ENCODE data around the gene ARMC5. TPM values are rescaled to one million over a fixed set of nuclear protein-coding genes. Genes with fewer than 3 reads are reported as not detected.
A peak's percentile ranks its signal among the peaks of the same experiment; 100 is the strongest.

Gene ARMC5
- total RNA-seq, 4 donors from 2014 or later, result 13.9 to 24.3 (median 19.4) TPM

GRCh38 chr16:31451681-31452351, 7.5 kb upstream of the ARMC5 start:
- H3K4me3 ChIP-seq, result no peak overlapping the region
- ATAC-seq, result peak; percentile 12 to 33
- intact Hi-C loops (cut with DNase I; ENCODE audit: low total_unique reads), result loop anchor here (2.0 kb wide), 1 partner anchor 271 kb away; the partner anchor contains the start of gene FUS
- H3K4me1 ChIP-seq, result peaks cover 52 to 53% of the 10 kb centered on the region in 2 donors
- H3K27me3 ChIP-seq, result no peaks in the 10 kb centered on the region
- in situ Hi-C loops (cut with MboI; ENCODE audit: low sequenced_read_pairs in 4 of 4), result loop anchor here in 1 of 4 donors (10.0 kb wide), 1 partner anchor 53 kb away; the partner anchor contains the start of gene RUSF1
- TF ChIP-seq POLR2A (IDR thresholded peaks at IDR 0.05) (no peak), CTCF (IDR thresholded peaks at IDR 0.05 in 4 of 5, conservative IDR thresholded peaks at IDR 0.05 in 1 of 5) (peak; percentile 47 to 71 (median 65))
- H3K27ac ChIP-seq, result peak overlapping the region; percentile 90 to 99 (median 94)
- no peaks in the 10 kb centered on the region for H3K9me3 ChIP-seq
- DNase-seq, result peak in 1 of 2 donors; percentile 84
- no peaks in the 10 kb centered on the region for H3K36me3 ChIP-seq

- ATAC-seq, result peak in 1 of 2 donors; percentile 18
- in situ Hi-C loops (cut with MboI; ENCODE audit: low sequenced_read_pairs in 4 of 4), result loop anchor here in 1 of 4 donors (10.0 kb wide), 1 partner anchor 52 kb away; the partner anchor contains the start of gene RUSF1
Observed at GRCh38 chr16:31452631-31453106, 6.6 kb upstream of the ARMC5 start.

GRCh38 chr16:31453255-31454204, 5.8 kb upstream of the ARMC5 start:
- TF ChIP-seq POLR2A (IDR thresholded peaks at IDR 0.05) (peak in 1 of 2 donors; percentile 39), CTCF (IDR thresholded peaks at IDR 0.05 in 4 of 5, conservative IDR thresholded peaks at IDR 0.05 in 1 of 5) (no peak)
- ATAC-seq (peak; percentile 77 to 83), DNase-seq (peak; percentile 82 to 94)
- peak overlapping the region; percentile 13 to 24 (median 18) for H3K4me3 ChIP-seq
- H3K9me3 ChIP-seq, result no peaks in the 10 kb centered on the region
- intact Hi-C loops (cut with DNase I; ENCODE audit: low total_unique reads), result loop anchor here (1.0 to 2.0 kb wide), 3 partner anchors 25 to 273 kb away; partner anchors contain the start of genes COX6A2, FUS and TRIM72
- H3K36me3 ChIP-seq, result no peaks in the 10 kb centered on the region
- H3K4me1 ChIP-seq, result peaks cover 65 to 68% of the 10 kb centered on the region in 2 donors
- no peaks in the 10 kb centered on the region for H3K27me3 ChIP-seq
- in situ Hi-C loops (cut with MboI; ENCODE audit: low sequenced_read_pairs in 4 of 4), result loop anchor here in 1 of 4 donors (10.0 kb wide), 1 partner anchor 51 kb away; the partner anchor contains the start of gene RUSF1
- H3K27ac ChIP-seq, result peak overlapping the region; percentile 90 to 99 (median 94)

More at GRCh38 chr16:31452631-31453106, 6.6 kb upstream of the ARMC5 start:
- Histone ChIP-seq H3K27me3 (no peaks in the 10 kb centered on the region), H3K36me3 (no peaks in the 10 kb centered on the region), H3K4me1 (peaks cover 61 to 62% of the 10 kb centered on the region in 2 donors), H3K27ac (peak overlapping the region; percentile 90 to 99 (median 94)), H3K4me3 (peak overlapping the region in 2 of 4 donors; percentile 23 to 24), H3K9me3 (no peaks in the 10 kb centered on the region)
- intact Hi-C loops (cut with DNase I; ENCODE audit: low total_unique reads), result loop anchor here (1.0 to 2.0 kb wide), 3 partner anchors 24 to 272 kb away; partner anchors contain the start of genes COX6A2, FUS and TRIM72
- no peak for DNase-seq
- no peak for TF ChIP-seq CTCF (IDR thresholded peaks at IDR 0.05 in 4 of 5, conservative IDR thresholded peaks at IDR 0.05 in 1 of 5)
- no peak for TF ChIP-seq POLR2A (IDR thresholded peaks at IDR 0.05)

Measured in gastrocnemius medialis (tissue), 4 donors.